COR-L47 (cell line): ENCODE measurements around the gene ZNF774.
"Not testable (repeated sequence)": the region's sequence is repeated elsewhere in the genome, so short reads cannot be mapped to it uniquely, and the experiment has no call there.

ENCODE experiments used
- DNase-seq: peaks from one replicate; lab custom pipeline; 2025; lab: John Stamatoyannopoulos, UW

The ZNF774 gene

GRCh38 chr15:90388462-90389380 is 36.6 kb downstream of the ZNF774 start:
- no peak for DNase-seq

GRCh38 chr15:90389513-90389912 is 37.4 kb downstream of the ZNF774 start:
- no peak for DNase-seq

- DNase-seq: no peak
Observed at GRCh38 chr15:90393040-90393439, 41.0 kb downstream of the ZNF774 start.

GRCh38 chr15:90394074-90394473 is 42.0 kb downstream of the ZNF774 start:
- DNase-seq: no peak

GRCh38 chr15:90394748-90395442 is 42.8 kb downstream of the ZNF774 start:
- DNase-seq: no peak

- no peak for DNase-seq
Observed at GRCh38 chr15:90396321-90396720, 44.2 kb downstream of the ZNF774 start.

GRCh38 chr15:90400005-90400758 is 48.1 kb downstream of the ZNF774 start:
- no peak for DNase-seq

GRCh38 chr15:90400759-90401314 is 48.8 kb downstream of the ZNF774 start:
- DNase-seq: peak; percentile 52

GRCh38 chr15:90401495-90401894 is 49.4 kb downstream of the ZNF774 start:
- no peak for DNase-seq

GRCh38 chr15:90402223-90402622 is 50.1 kb downstream of the ZNF774 start:
- DNase-seq: no peak

GRCh38 chr15:90402767-90403166 is 50.7 kb downstream of the ZNF774 start:
- no peak for DNase-seq

GRCh38 chr15:90405055-90405607 is 53.0 kb downstream of the ZNF774 start:
- DNase-seq: no peak

- no peak for DNase-seq
Observed at GRCh38 chr15:90407336-90407735, 55.3 kb downstream of the ZNF774 start.

GRCh38 chr15:90407871-90408317 is 55.8 kb downstream of the ZNF774 start:
- no peak for DNase-seq

GRCh38 chr15:90408657-90409056 is 56.6 kb downstream of the ZNF774 start:
- DNase-seq: no peak

GRCh38 chr15:90409587-90409986 is 57.5 kb downstream of the ZNF774 start:
- not testable (repeated sequence) for DNase-seq

- DNase-seq: not testable (repeated sequence)
Observed at GRCh38 chr15:90410316-90410715, 58.2 kb downstream of the ZNF774 start.

- no peak for DNase-seq
Observed at GRCh38 chr15:90411176-90411575, 59.1 kb downstream of the ZNF774 start.
